B cell (primary cell): ENCODE measurements around the gene BICDL2. TPM values are rescaled to one million over a fixed set of nuclear protein-coding genes. Genes with fewer than 3 reads are reported as not detected.

ENCODE experiments used
- ATAC-seq: fragments of 200-7000 bp; cut with Tn5 transposase; one replicate; pipeline ENCODE4 v1.10.0; 2021; ENCODE audit warnings: low read depth, mild to moderate bottlenecking, moderate number of reproducible peaks, moderate library complexity
- CTCF ChIA-PET: fragments of 350-600 bp; sonication (Branson Sonifier 250); formaldehyde crosslinking; loops from one replicate; lab custom pipeline; 2021; ENCODE audit warnings: antibody characterized with exemption, inconsistent platforms; lab: Charles Lee
- POLR2A ChIA-PET: fragments of 350-600 bp; sonication (Branson Sonifier 250); formaldehyde crosslinking; loops from one replicate; lab custom pipeline; 2021; ENCODE audit warnings: antibody characterized with exemption; lab: Charles Lee
- DNase-seq: peaks from one replicate; pipeline ENCODE4 v3.0.0; 2013
- H2AFZ ChIP-seq: 2 replicates; pipeline ENCODE4 v1.6.1; 2012; ENCODE audit warnings: mild to moderate bottlenecking, low read depth, low read length; ENCODE audit not compliant: insufficient read depth, poor library complexity, severe bottlenecking
- H3K27ac ChIP-seq, 2 donors: 1 replicate in 1 of 2; 2 replicates in 1 of 2; pipeline ENCODE4 v1.5.1; 2012 to 2013; ENCODE audit warnings: low read length in 2 of 2, mild to moderate bottlenecking in 2 of 2, moderate library complexity in 1 of 2
- H3K27me3 ChIP-seq, 4 experiments: fragments of 200-600 bp in 1 of 4; sonication (generic) in 1 of 4; replicated peaks in 1 of 4; 1 replicate in 2 of 4; 2 replicates in 2 of 4; pipeline versions ENCODE4 v1.6.1 to v1.7.0; 2013 to 2016; ENCODE audit warnings: low read length in 3 of 4, mild to moderate bottlenecking in 2 of 4, mixed read lengths in 1 of 4, moderate library complexity in 1 of 4; ENCODE audit not compliant: insufficient read depth in 4 of 4, control insufficient read depth in 3 of 4; ENCODE audit errors: control extremely low read depth in 1 of 4
- H3K36me3 ChIP-seq, 2 experiments: replicated peaks in 1 of 2; 1 replicate in 1 of 2; 2 replicates in 1 of 2; pipeline versions ENCODE4 v1.6.1 to v1.7.1; 2013; ENCODE audit warnings: low read length in 1 of 2; ENCODE audit not compliant: insufficient read depth in 2 of 2, control insufficient read depth in 1 of 2; ENCODE audit errors: control extremely low read depth in 1 of 2, extremely low read depth in 1 of 2
- H3K4me1 ChIP-seq, 2 donors: fragments of 200-600 bp in 1 of 2; sonication (generic) in 1 of 2; 1 replicate in 1 of 2; 2 replicates in 1 of 2; pipeline versions ENCODE4 v1.5.1 to v1.6.1; 2013 to 2017; ENCODE audit warnings: low read length in 2 of 2; ENCODE audit not compliant: control insufficient read depth in 2 of 2, insufficient read depth in 2 of 2
- H3K4me2 ChIP-seq: replicated peaks from 2 replicates; pipeline ENCODE3; 2012; ENCODE audit warnings: mild to moderate bottlenecking, low read depth, low read length; ENCODE audit not compliant: poor library complexity, severe bottlenecking
- H3K4me3 ChIP-seq, 5 experiments: fragments of 200-600 bp in 1 of 5; sonication (generic) in 1 of 5; 1 replicate in 3 of 5; 2 replicates in 2 of 5; pipeline versions ENCODE4 v1.5.1 to v1.7.0; 2011 to 2016; ENCODE audit warnings: low read length in 4 of 5, mild to moderate bottlenecking in 4 of 5, low read depth in 2 of 5, control low read depth in 1 of 5, moderate library complexity in 1 of 5; ENCODE audit not compliant: insufficient read depth in 1 of 5; ENCODE audit errors: control extremely low read depth in 1 of 5, extremely low read depth in 1 of 5
- H3K79me2 ChIP-seq: fragments of 200-600 bp; sonication (generic); one replicate; pipeline ENCODE4 v1.6.0; 2016; ENCODE audit warnings: low read length; ENCODE audit not compliant: control insufficient read depth, insufficient read depth
- H3K9ac ChIP-seq: fragments of 200-600 bp; sonication (generic); 2 replicates; pipeline ENCODE4 v1.6.1; 2017; ENCODE audit warnings: mild to moderate bottlenecking, low read length, moderate library complexity
- H3K9me3 ChIP-seq, 3 donors: one replicate each; pipeline versions ENCODE4 v1.6.1 to v1.7.1; 2013; ENCODE audit warnings: low read length in 2 of 3; ENCODE audit not compliant: control insufficient read depth in 2 of 3, insufficient read depth in 1 of 3; ENCODE audit errors: control extremely low read depth in 1 of 3
- H4K20me1 ChIP-seq: 2 replicates; pipeline ENCODE4 v1.6.0; 2012; ENCODE audit warnings: mild to moderate bottlenecking, low read length; ENCODE audit not compliant: insufficient read depth, control insufficient read depth, poor library complexity, severe bottlenecking
- H3K27ac Mint-ChIP-seq: one replicate; pipeline ENCODE4 v1.8.0; 2021; ENCODE audit warnings: mixed read lengths
- H3K27me3 Mint-ChIP-seq: one replicate; pipeline ENCODE4 v1.8.0; 2021; ENCODE audit warnings: mixed read lengths
- H3K4me1 Mint-ChIP-seq: one replicate; pipeline ENCODE4 v1.8.0; 2021; ENCODE audit warnings: mixed read lengths
- H3K4me3 Mint-ChIP-seq: one replicate; pipeline ENCODE4 v1.8.0; 2021; ENCODE audit warnings: mixed read lengths
- H3K9me3 Mint-ChIP-seq: one replicate; pipeline ENCODE4 v1.8.0; 2022; ENCODE audit warnings: mixed read lengths; ENCODE audit not compliant: insufficient read depth
- EZH2 ChIP-seq: IDR thresholded peaks from 2 replicates; pipeline ENCODE4 v1.6.1; 2012; ENCODE audit warnings: borderline replicate concordance, low read depth, mild to moderate bottlenecking, moderate library complexity, low read length; ENCODE audit not compliant: insufficient read depth, poor library complexity, severe bottlenecking
- WGBS: methylation state at CpG from one replicate; pipeline ENCODE4 v1.1.5; 2013; ENCODE audit warnings: missing lambda C conversion rate; ENCODE audit not compliant: insufficient coverage; 5-methylcytosine and 5-hydroxymethylcytosine counted together
- intact Hi-C: fragments of 100-400 bp; cut with micrococcal nuclease; formaldehyde crosslinking; loops from one replicate; pipeline ENCODE4 v1.10.0; 2022
- polyA plus RNA-seq: library from polyadenylated mRNA; depleted of rRNA; stranded (reverse); fragments of >200 nt; gene quantifications from 2 replicates; pipeline ENCODE4 v1.2.3, GENCODE V29; 2012
- total RNA-seq, 2 donors: library from RNA; stranded (reverse); fragments of 120-200 nt in 1 of 2; gene quantifications; 1 replicate in 1 of 2; 2 replicates in 1 of 2; pipeline versions ENCODE4 v1.2.3 to v1.2.4, GENCODE V29; 2013 to 2022
- TF ChIP-seq, protein P1 (sequence below): fragments of 200-600 bp; IDR thresholded peaks from one replicate; pipeline ENCODE4 v1.8.0; 2022; ENCODE audit warnings: antibody characterized with exemption, mild to moderate bottlenecking

The BICDL2 gene
- total and polyA plus RNA-seq, 2 donors (not counting 1 experiment from before 2014, with no cell fraction given), result 0.20 TPM; not detected in 1

DNA sequence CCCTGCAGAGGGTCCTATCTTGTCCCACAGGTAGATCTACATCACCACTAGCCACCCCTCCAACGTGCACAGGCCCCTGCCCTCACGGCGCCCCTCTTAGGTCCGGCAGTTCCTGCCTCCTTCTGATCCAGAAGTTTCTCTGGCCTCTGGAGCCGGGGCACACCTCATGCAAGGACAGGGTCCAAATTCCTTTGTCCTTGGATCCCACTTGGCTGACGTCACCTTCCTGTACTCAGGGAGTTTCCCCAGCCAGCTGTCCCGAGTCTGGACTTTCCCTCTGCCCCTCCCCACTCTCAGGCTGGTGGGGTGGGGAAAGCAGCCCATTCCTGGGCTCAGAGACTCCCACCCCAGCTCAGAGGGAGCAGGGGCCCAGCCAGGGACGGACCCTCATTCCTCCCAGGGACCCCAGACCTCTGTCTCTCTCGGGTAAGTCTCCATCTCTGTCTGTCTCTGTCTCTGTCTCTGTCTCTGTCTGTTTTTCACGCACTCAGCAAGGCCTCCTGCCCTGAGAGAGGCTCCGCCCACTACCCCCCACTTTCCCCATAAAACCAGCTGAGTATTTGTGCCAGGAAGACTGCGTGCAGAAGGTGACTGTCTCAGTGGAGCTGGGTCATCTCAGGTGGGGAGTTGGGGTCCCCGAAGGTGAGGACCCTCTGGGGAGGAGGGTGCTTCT, 28.5 kb upstream of the BICDL2 start, which contains the start of gene IL32:
TSS of gene IL32 (plus strand) at position 572 of the 673 bp plus-strand sequence. CDS start 172 bp downstream, outside the sequence.
- 83% methylated on average over 9 of the region's 13 CpGs for WGBS

More for the DNA sequence above, 28.5 kb upstream of the BICDL2 start, which contains the start of gene IL32:
- no peaks in the 10 kb centered on the region for H3K9me3 ChIP-seq
- peaks cover 4% of the 10 kb centered on the region for H3K4me1 Mint-ChIP-seq
- H3K4me2 ChIP-seq, result no peak within 1 kb of the TSS
- no peak within 1 kb of the TSS for H2AFZ ChIP-seq
- no peak within 1 kb of the TSS for H3K9ac ChIP-seq
- peaks cover 0 to under 1% (median 0%) of the 10 kb centered on the region in 4 experiments for H3K27me3 ChIP-seq
- H3K36me3 ChIP-seq, result no peaks in the 10 kb centered on the region
- POLR2A ChIA-PET, result interaction anchor here (0.6 kb wide), 1 partner anchor 40 kb away, joined by 6 read pairs; no protein-coding TSS in a partner anchor
- peak within 1 kb of the TSS; percentile 59 for H3K27ac Mint-ChIP-seq
- no peaks in the 10 kb centered on the region for H3K27me3 Mint-ChIP-seq
- H3K4me3 ChIP-seq, result no peak within 1 kb of the TSS
- intact Hi-C loops, result no loop called here
- DNase-seq (no peak), ATAC-seq (no peak)
- H3K79me2 ChIP-seq, result no peaks in the 10 kb centered on the region
- CTCF ChIA-PET, result interaction anchor here (5.0 kb wide), 1 partner anchor 62 kb away, joined by 38 read pairs; no protein-coding TSS in a partner anchor
- peaks cover 3 to 4% of the 10 kb centered on the region in 2 donors for H3K4me1 ChIP-seq
- TF ChIP-seq, protein P1, sequence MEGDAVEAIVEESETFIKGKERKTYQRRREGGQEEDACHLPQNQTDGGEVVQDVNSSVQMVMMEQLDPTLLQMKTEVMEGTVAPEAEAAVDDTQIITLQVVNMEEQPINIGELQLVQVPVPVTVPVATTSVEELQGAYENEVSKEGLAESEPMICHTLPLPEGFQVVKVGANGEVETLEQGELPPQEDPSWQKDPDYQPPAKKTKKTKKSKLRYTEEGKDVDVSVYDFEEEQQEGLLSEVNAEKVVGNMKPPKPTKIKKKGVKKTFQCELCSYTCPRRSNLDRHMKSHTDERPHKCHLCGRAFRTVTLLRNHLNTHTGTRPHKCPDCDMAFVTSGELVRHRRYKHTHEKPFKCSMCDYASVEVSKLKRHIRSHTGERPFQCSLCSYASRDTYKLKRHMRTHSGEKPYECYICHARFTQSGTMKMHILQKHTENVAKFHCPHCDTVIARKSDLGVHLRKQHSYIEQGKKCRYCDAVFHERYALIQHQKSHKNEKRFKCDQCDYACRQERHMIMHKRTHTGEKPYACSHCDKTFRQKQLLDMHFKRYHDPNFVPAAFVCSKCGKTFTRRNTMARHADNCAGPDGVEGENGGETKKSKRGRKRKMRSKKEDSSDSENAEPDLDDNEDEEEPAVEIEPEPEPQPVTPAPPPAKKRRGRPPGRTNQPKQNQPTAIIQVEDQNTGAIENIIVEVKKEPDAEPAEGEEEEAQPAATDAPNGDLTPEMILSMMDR, result no peak
- no peak for TF ChIP-seq EZH2
- H4K20me1 ChIP-seq, result no peaks in the 10 kb centered on the region
- no peaks in the 10 kb centered on the region for H3K9me3 Mint-ChIP-seq
- no peak within 1 kb of the TSS for H3K27ac ChIP-seq
- H3K4me3 Mint-ChIP-seq, result no peak within 1 kb of the TSS
